SK-N-MC (cell line): Measurements from ENCODE around the gene LRMDA.

Experiments used
- EZH2 ChIP-seq: fragments of 200-600 bp; sonication (generic); IDR thresholded peaks from one replicate; pipeline ENCODE4 v1.6.1; 2017; ENCODE audit warnings: antibody characterized with exemption
- FOXP2 ChIP-seq: optimal IDR thresholded peaks from 2 replicates; pipeline ENCODE3; 2011; ENCODE audit warnings: mild to moderate bottlenecking, moderate library complexity; ENCODE audit not compliant: insufficient read depth; ENCODE audit errors: extremely low read length, control extremely low read depth
- POLR2AphosphoS5 ChIP-seq: IDR thresholded peaks from 2 replicates; pipeline ENCODE4 v1.6.1; 2012; ENCODE audit warnings: mild to moderate bottlenecking, low read depth, low read length, borderline replicate concordance

- TF ChIP-seq EZH2 (no peak), POLR2AphosphoS5 (no peak), FOXP2 (no peak)
Observed at GRCh38 chr10:75606203-75606779, 174.9 kb downstream of the LRMDA start.
